HepG2 (cell line): ENCODE results near the gene C2orf92. TPM values are rescaled to one million over a fixed set of nuclear protein-coding genes. Genes with fewer than 3 reads are reported as not detected.

Experiments used
- ATAC-seq: fragments of 200-7000 bp; cut with Tn5 transposase; 3 replicates; pipeline ENCODE4 v1.9.1; 2020; ENCODE audit warnings: mild to moderate bottlenecking, moderate library complexity
- BruUV-seq: library from RNA; stranded (reverse); fragments of 400-500 nt; replicated peaks from 2 replicates; lab custom pipeline; 2021; lab: Mats Ljungman, UMichigan
- CTCF ChIA-PET: fragments of 300-600 bp; formaldehyde crosslinking; extraction: SDS; loops from one replicate; lab custom pipeline; 2021; ENCODE audit warnings: low total read pairs, inconsistent platforms, low intra/inter-chr PET ratio; lab: Yijun Ruan, JAX
- POLR2A ChIA-PET: fragments of 350-600 bp; sonication (Branson Sonifier 250); formaldehyde crosslinking; loops from one replicate; lab custom pipeline; 2020; ENCODE audit warnings: antibody characterized with exemption, inconsistent platforms; lab: Yijun Ruan, JAX
- DNase-seq: peaks from one replicate; pipeline ENCODE4 v3.0.0-alpha.2; 2015; ENCODE audit warnings: low spot score
- FAIRE-seq: peaks from 3 replicates; lab custom pipeline; 2011; peaks lifted over from hg19 to GRCh38; lab: Jason Lieb, UNC
- H2AFZ ChIP-seq: one replicate; pipeline ENCODE4 v1.6.1; 2011; ENCODE audit warnings: low read length, inconsistent platforms
- H3K27ac ChIP-seq: fragments of 300-600 bp; 3 replicates; pipeline ENCODE4 v1.8.0; 2011; ENCODE audit warnings: mixed run types, mild to moderate bottlenecking, mixed read lengths, low read length, inconsistent platforms; ENCODE audit not compliant: insufficient read depth; ENCODE audit errors: extremely low read length
- H3K27me3 ChIP-seq, 2 experiments: fragments of 200-600 bp in 1 of 2; 2 replicates in 1 of 2; 3 replicates in 1 of 2; pipeline versions ENCODE4 v1.6.0 to v1.8.0; 2011; ENCODE audit warnings: low read length in 2 of 2, mild to moderate bottlenecking in 2 of 2, moderate library complexity in 2 of 2, inconsistent platforms in 1 of 2; ENCODE audit not compliant: insufficient read depth in 2 of 2, control insufficient read depth in 1 of 2
- H3K36me3 ChIP-seq, 2 experiments: fragments of 200-600 bp in 1 of 2; replicated peaks in 1 of 2; 2 replicates in 1 of 2; 3 replicates in 1 of 2; pipeline versions ENCODE4 v1.5.1 to v1.8.0; 2011; ENCODE audit warnings: low read length in 2 of 2, inconsistent platforms in 1 of 2; ENCODE audit not compliant: insufficient read depth in 2 of 2, control insufficient read depth in 1 of 2
- H3K4me1 ChIP-seq: 2 replicates; pipeline ENCODE4 v1.5.1; 2012; ENCODE audit warnings: low read length, inconsistent platforms; ENCODE audit not compliant: insufficient read depth
- H3K4me2 ChIP-seq: 2 replicates; pipeline ENCODE4 v1.6.0; 2011; ENCODE audit warnings: low read depth, low read length, inconsistent platforms
- H3K4me3 ChIP-seq, 3 experiments: fragments of 200-600 bp in 1 of 3; sonication (generic), shearing (Covaris generic) in 1 of 3; replicated peaks in 1 of 3; 2 replicates each; pipeline ENCODE4 v1.5.1; 2011 to 2016; ENCODE audit warnings: low read length in 3 of 3, inconsistent platforms in 2 of 3, low read depth in 2 of 3, mild to moderate bottlenecking in 2 of 3, control low read depth in 1 of 3, mixed read lengths in 1 of 3; ENCODE audit not compliant: insufficient read depth in 1 of 3
- H3K79me2 ChIP-seq: one replicate; pipeline ENCODE4 v1.6.1; 2011; ENCODE audit warnings: low read length, inconsistent platforms; ENCODE audit not compliant: insufficient read depth
- H3K9ac ChIP-seq: 2 replicates; pipeline ENCODE4 v1.6.0; 2011; ENCODE audit warnings: mild to moderate bottlenecking, low read depth, low read length, inconsistent platforms; ENCODE audit not compliant: insufficient read depth
- H3K9me3 ChIP-seq: 2 replicates; pipeline ENCODE4 v1.5.1; 2012; ENCODE audit warnings: mild to moderate bottlenecking, low read length
- H4K20me1 ChIP-seq: 2 replicates; pipeline ENCODE4 v1.6.0; 2011; ENCODE audit warnings: inconsistent platforms, mild to moderate bottlenecking, low read length, moderate library complexity; ENCODE audit not compliant: insufficient read depth
- ATF7 ChIP-seq, 2 experiments: fragments of 450-650 bp in 1 of 2; sonication (generic) in 1 of 2; formaldehyde crosslinking in 1 of 2; IDR thresholded peaks; 2 replicates each; pipeline versions ENCODE4 v1.4.0 to v1.6.1; 2016 to 2020; ENCODE audit warnings: antibody characterized with exemption in 1 of 2, mild to moderate bottlenecking in 1 of 2, missing genetic modification reagents in 1 of 2
- ELF3 ChIP-seq: IDR thresholded peaks from 2 replicates; pipeline ENCODE4 v1.6.1; 2016; ENCODE audit warnings: missing genetic modification reagents, missing compliant biosample characterization
- HDAC6 ChIP-seq: fragments of 200-600 bp; sonication (generic); IDR thresholded peaks from 2 replicates; pipeline ENCODE4 v1.7.0; 2017; ENCODE audit warnings: mild to moderate bottlenecking, antibody characterized with exemption, low read length, low read depth
- ISL2 ChIP-seq: sonication (generic); formaldehyde crosslinking; IDR thresholded peaks from 2 replicates; pipeline ENCODE4 v1.5.0; 2020; ENCODE audit warnings: missing genetic modification reagents
- NR2F1 ChIP-seq, 2 experiments: fragments of 450-650 bp in 1 of 2; formaldehyde crosslinking in 1 of 2; IDR thresholded peaks; 2 replicates each; pipeline versions ENCODE4 v1.5.0 to v1.6.1; 2016 to 2020; ENCODE audit warnings: mild to moderate bottlenecking in 1 of 2, missing compliant biosample characterization in 1 of 2, missing genetic modification reagents in 1 of 2, moderate library complexity in 1 of 2
- RARG ChIP-seq: sonication (generic); formaldehyde crosslinking; IDR thresholded peaks from 2 replicates; pipeline ENCODE4 v1.4.0; 2020; ENCODE audit warnings: low read depth, mild to moderate bottlenecking, missing genetic modification reagents
- RBFOX2 ChIP-seq: fragments of 200-400 bp; formaldehyde crosslinking; IDR thresholded peaks from 2 replicates; pipeline ENCODE4 v1.6.1; 2017; ENCODE audit warnings: low read depth, mild to moderate bottlenecking, low read length
- RCOR2 ChIP-seq: IDR thresholded peaks from 2 replicates; pipeline ENCODE4 v1.6.1; 2016; ENCODE audit warnings: missing biosample characterization, missing genetic modification reagents
- ZNF205 ChIP-seq: IDR thresholded peaks from 2 replicates; pipeline ENCODE4 v1.6.1; 2018; ENCODE audit warnings: missing biosample characterization, missing genetic modification reagents
- ZNF354B ChIP-seq: sonication (generic); formaldehyde crosslinking; IDR thresholded peaks from 2 replicates; pipeline ENCODE4 v1.8.0; 2022; ENCODE audit warnings: mild to moderate bottlenecking, missing genetic modification reagents
- ZNF703 ChIP-seq: sonication (generic); formaldehyde crosslinking; IDR thresholded peaks from 2 replicates; pipeline ENCODE4 v1.5.1; 2020; ENCODE audit warnings: missing genetic modification reagents, mild to moderate bottlenecking, moderate library complexity, borderline replicate concordance
- ZSCAN25 ChIP-seq: sonication (generic); formaldehyde crosslinking; IDR thresholded peaks from 2 replicates; pipeline ENCODE4 v1.8.0; 2022; ENCODE audit warnings: mild to moderate bottlenecking, missing genetic modification reagents
- ZSCAN29 ChIP-seq: sonication (generic); formaldehyde crosslinking; conservative IDR thresholded peaks from 2 replicates; pipeline ENCODE4 v1.4.0; 2020; ENCODE audit warnings: mild to moderate bottlenecking, missing genetic modification reagents
- WGBS: methylation state at CpG from one replicate; pipeline ENCODE4 v1.1.6; 2017; ENCODE audit warnings: low lambda C conversion rate; 5-methylcytosine and 5-hydroxymethylcytosine counted together
- in situ Hi-C: cut with HindIII; loops from 2 replicates; pipeline ENCODE4 v1.10.0; 2017; ENCODE audit warnings: low pct_unique_long_range_greater_than_20kb; ENCODE audit not compliant: extremely low pct_ligation_motif_present
- intact Hi-C: fragments of 100-400 bp; cut with micrococcal nuclease; formaldehyde crosslinking; loops from one replicate; pipeline ENCODE4 v1.10.0; 2022; ENCODE audit not compliant: unreplicated experiment
- polyA plus RNA-seq, 8 experiments: library from polyadenylated mRNA; depleted of rRNA in 3 of 8; stranded (reverse) in 7 of 8; unstranded in 1 of 8; fragments of >200 nt; fragmentation: Illumina TruSeq in 4 of 8; extraction: Trizol in 4 of 8; gene quantifications; 2 replicates each; pipeline versions ENCODE4 v1.2.1 to v1.2.3, GENCODE V29; 2011 to 2016; ENCODE audit warnings: low read depth in 4 of 8, missing spikeins in 1 of 8, mixed read lengths in 1 of 8; ENCODE audit not compliant: insufficient read depth in 1 of 8
- total RNA-seq, 5 experiments: library from RNA; depleted of rRNA; stranded (reverse); fragments of >200 nt; fragmentation: Illumina TruSeq; extraction: Trizol; gene quantifications; 2 replicates each; pipeline ENCODE4 v1.2.3, GENCODE V29; 2016; ENCODE audit warnings: low read depth in 1 of 5
- TF ChIP-seq, protein P1 (sequence below): IDR thresholded peaks from 2 replicates; pipeline ENCODE4 v1.6.1; 2016; ENCODE audit warnings: low read depth
- TF ChIP-seq, protein P2 (sequence below): sonication (generic); formaldehyde crosslinking; IDR thresholded peaks from 2 replicates; pipeline ENCODE4 v1.4.0; 2020; ENCODE audit warnings: missing genetic modification reagents
- TF ChIP-seq, protein P3 (sequence below): sonication (generic); formaldehyde crosslinking; IDR thresholded peaks from 2 replicates; pipeline ENCODE4 v1.5.1; 2020; ENCODE audit warnings: missing genetic modification reagents, mild to moderate bottlenecking, borderline replicate concordance
- TF ChIP-seq, protein P4 (sequence below): IDR thresholded peaks from 2 replicates; pipeline ENCODE4 v1.6.1; 2016

The C2orf92 gene
- total and polyA plus RNA-seq, 2 of the 13 experiments (the other 11 are each of a cell fraction or from before 2014, with no cell fraction given): 4.9 to 5.0 TPM

DNA sequence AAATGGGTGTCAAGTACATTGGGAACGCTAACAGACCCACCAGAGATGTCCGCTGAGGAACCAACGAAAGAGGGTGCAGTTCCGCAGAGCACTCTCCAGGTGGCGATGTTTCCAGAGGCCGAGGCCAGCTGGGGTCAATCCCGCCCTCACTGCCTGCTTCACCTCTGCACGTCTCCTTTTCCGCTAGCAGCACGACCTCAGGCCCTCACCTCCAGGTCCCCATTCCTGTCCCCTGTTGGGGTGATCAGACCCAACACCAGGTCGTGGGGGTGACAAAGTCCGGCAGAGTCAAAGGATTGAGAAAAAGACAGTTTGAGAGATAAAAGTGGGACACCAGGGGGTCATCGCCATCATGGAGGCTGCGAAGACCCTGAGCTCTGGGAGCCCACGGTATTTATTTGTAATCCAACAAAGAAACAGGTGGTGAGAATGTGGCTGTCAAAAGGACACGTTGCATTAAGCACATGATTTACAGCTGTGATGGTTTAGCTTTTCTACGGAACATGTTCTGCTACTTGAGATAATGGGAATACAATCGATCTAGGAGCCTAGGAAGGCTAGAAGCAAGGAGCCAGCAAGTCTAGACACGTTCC lies 71.2 kb downstream of the C2orf92 start:
- 26% methylated on average over 19 of the region's 19 CpGs for WGBS
- H3K36me3 ChIP-seq: no peaks in the 10 kb centered on the region
- TF ChIP-seq, protein P1, sequence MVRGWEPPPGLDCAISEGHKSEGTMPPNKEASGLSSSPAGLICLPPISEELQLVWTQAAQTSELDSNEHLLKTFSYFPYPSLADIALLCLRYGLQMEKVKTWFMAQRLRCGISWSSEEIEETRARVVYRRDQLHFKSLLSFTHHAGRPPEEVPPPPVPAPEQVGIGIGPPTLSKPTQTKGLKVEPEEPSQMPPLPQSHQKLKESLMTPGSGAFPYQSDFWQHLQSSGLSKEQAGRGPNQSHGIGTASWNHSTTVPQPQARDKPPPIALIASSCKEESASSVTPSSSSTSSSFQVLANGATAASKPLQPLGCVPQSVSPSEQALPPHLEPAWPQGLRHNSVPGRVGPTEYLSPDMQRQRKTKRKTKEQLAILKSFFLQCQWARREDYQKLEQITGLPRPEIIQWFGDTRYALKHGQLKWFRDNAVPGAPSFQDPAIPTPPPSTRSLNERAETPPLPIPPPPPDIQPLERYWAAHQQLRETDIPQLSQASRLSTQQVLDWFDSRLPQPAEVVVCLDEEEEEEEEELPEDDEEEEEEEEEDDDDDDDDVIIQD: 0 out of 2 replicates have a peak, but pooled peaks have one; percentile 28
- TF ChIP-seq RBFOX2: no peak
- TF ChIP-seq ISL2 (CRISPR knock-in tag): no peak
- peak; percentile 86 to 90 for TF ChIP-seq NR2F1 (CRISPR knock-in tag; IDR thresholded peaks at IDR 0.05)
- TF ChIP-seq ELF3: 0 out of 2 replicates have a peak, but pooled peaks have one; percentile 31
- TF ChIP-seq ZNF205: no peak
- TF ChIP-seq, protein P2, sequence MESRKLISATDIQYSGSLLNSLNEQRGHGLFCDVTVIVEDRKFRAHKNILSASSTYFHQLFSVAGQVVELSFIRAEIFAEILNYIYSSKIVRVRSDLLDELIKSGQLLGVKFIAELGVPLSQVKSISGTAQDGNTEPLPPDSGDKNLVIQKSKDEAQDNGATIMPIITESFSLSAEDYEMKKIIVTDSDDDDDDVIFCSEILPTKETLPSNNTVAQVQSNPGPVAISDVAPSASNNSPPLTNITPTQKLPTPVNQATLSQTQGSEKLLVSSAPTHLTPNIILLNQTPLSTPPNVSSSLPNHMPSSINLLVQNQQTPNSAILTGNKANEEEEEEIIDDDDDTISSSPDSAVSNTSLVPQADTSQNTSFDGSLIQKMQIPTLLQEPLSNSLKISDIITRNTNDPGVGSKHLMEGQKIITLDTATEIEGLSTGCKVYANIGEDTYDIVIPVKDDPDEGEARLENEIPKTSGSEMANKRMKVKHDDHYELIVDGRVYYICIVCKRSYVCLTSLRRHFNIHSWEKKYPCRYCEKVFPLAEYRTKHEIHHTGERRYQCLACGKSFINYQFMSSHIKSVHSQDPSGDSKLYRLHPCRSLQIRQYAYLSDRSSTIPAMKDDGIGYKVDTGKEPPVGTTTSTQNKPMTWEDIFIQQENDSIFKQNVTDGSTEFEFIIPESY: peak; percentile 82
- TF ChIP-seq, protein P3, sequence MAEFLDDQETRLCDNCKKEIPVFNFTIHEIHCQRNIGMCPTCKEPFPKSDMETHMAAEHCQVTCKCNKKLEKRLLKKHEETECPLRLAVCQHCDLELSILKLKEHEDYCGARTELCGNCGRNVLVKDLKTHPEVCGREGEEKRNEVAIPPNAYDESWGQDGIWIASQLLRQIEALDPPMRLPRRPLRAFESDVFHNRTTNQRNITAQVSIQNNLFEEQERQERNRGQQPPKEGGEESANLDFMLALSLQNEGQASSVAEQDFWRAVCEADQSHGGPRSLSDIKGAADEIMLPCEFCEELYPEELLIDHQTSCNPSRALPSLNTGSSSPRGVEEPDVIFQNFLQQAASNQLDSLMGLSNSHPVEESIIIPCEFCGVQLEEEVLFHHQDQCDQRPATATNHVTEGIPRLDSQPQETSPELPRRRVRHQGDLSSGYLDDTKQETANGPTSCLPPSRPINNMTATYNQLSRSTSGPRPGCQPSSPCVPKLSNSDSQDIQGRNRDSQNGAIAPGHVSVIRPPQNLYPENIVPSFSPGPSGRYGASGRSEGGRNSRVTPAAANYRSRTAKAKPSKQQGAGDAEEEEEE (CRISPR knock-in tag): no peak
- TF ChIP-seq ZSCAN25 (CRISPR knock-in tag): peak; percentile 100
- TF ChIP-seq ZSCAN29 (CRISPR knock-in tag): no peak
- TF ChIP-seq, protein P4, sequence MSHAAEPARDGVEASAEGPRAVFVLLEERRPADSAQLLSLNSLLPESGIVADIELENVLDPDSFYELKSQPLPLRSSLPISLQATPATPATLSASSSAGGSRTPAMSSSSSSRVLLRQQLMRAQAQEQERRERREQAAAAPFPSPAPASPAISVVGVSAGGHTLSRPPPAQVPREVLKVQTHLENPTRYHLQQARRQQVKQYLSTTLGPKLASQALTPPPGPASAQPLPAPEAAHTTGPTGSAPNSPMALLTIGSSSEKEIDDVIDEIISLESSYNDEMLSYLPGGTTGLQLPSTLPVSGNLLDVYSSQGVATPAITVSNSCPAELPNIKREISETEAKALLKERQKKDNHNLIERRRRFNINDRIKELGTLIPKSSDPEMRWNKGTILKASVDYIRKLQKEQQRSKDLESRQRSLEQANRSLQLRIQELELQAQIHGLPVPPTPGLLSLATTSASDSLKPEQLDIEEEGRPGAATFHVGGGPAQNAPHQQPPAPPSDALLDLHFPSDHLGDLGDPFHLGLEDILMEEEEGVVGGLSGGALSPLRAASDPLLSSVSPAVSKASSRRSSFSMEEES: no peak
- TF ChIP-seq HDAC6: no peak
- 0 out of 2 replicates have a peak, but pooled peaks have one; percentile 12 for TF ChIP-seq RCOR2 (CRISPR knock-in tag)
- no peak for TF ChIP-seq ZNF703
- no peak for TF ChIP-seq RARG (CRISPR knock-in tag)
- TF ChIP-seq ZNF354B (CRISPR knock-in tag): 0 out of 2 replicates have a peak, but pooled peaks have one; percentile 25
- no peak for TF ChIP-seq ATF7 (IDR thresholded peaks at IDR 0.05)
- TF ChIP-seq ATF7 (CRISPR knock-in tag; IDR thresholded peaks at IDR 0.05): 0 out of 2 replicates have a peak, but pooled peaks have one; percentile 28

More for the DNA sequence above, 71.2 kb downstream of the C2orf92 start:
- Histone ChIP-seq H3K79me2 (no peaks in the 10 kb centered on the region), H3K4me2 (peak overlapping the region; percentile 71), H3K27me3 (peaks cover 2 to 27% of the 10 kb centered on the region in 2 experiments; a peak in 4 of 5 replicates), H3K9ac (no peak overlapping the region), H3K4me1 (peaks cover 35% of the 10 kb centered on the region), H3K27ac (no peak overlapping the region), H4K20me1 (no peaks in the 10 kb centered on the region), H3K4me3 (peak overlapping the region in 1 of 3 experiments; percentile 44; a peak in 1 of 6 replicates), H3K9me3 (no peaks in the 10 kb centered on the region), H2AFZ (no peak overlapping the region)
- peak; percentile 71 for ATAC-seq
- intact Hi-C loops (loop anchor here (1.0 kb wide), 2 partner anchors 529 to 645 kb away; no protein-coding TSS in a partner anchor), in situ Hi-C loops (loop anchor here (5.0 kb wide), 1 partner anchor 38 kb away; no protein-coding TSS in a partner anchor)
- ChIA-PET POLR2A (no interaction called here), CTCF (interaction anchor here (1.3 to 1.5 kb wide), 2 partner anchors 529 to 644 kb away, joined by 10 to 15 read pairs; no protein-coding TSS in a partner anchor)
- FAIRE-seq: peak; percentile 98
- peak; percentile 54 for DNase-seq
- no TSS peak for BruUV-seq
